OCI-LY3 (cell line): ENCODE results near the gene GPC2.
"Not testable (repeated sequence)": the region's sequence is repeated elsewhere in the genome, so short reads cannot be mapped to it uniquely, and the experiment has no call there.

Experiments
- H2AFZ ChIP-seq: fragments of 200-600, 300-600 bp; shearing (Covaris generic); 2 replicates; pipeline ENCODE4 v1.6.0; 2014; ENCODE audit warnings: antibody characterized with exemption, low read depth, low read length
- H3K27ac ChIP-seq: fragments of 200-600, 300-600 bp; sonication (generic); 2 replicates; pipeline ENCODE4 v1.5.1; 2014; ENCODE audit warnings: mild to moderate bottlenecking, low read length, moderate library complexity, mixed read lengths
- H3K27me3 ChIP-seq: fragments of 200-600, 300-600 bp; sonication (generic); 2 replicates; pipeline ENCODE4 v1.6.1; 2014; ENCODE audit warnings: low read depth, low read length, mixed read lengths
- H3K36me3 ChIP-seq: fragments of 200-600, 300-600 bp; sonication (generic); replicated peaks from 2 replicates; pipeline ENCODE3; 2014; ENCODE audit warnings: low read depth, low read length, mixed read lengths
- H3K4me1 ChIP-seq: fragments of 300-600, 200-600 bp; sonication (generic); 2 replicates; pipeline ENCODE4 v1.6.1; 2014; ENCODE audit warnings: low read length, mixed read lengths
- H3K4me2 ChIP-seq: fragments of 200-600, 300-600 bp; sonication (generic); 2 replicates; pipeline ENCODE4 v1.6.1; 2014; ENCODE audit warnings: low read length, mixed read lengths
- H3K4me3 ChIP-seq: fragments of 300-600, 200-600 bp; sonication (generic); 2 replicates; pipeline ENCODE4 v1.5.1; 2014; ENCODE audit warnings: antibody characterized with exemption, mild to moderate bottlenecking, low read length, moderate library complexity
- H3K79me2 ChIP-seq: fragments of 300-600, 200-600 bp; shearing (Covaris generic); 2 replicates; pipeline ENCODE4 v1.6.1; 2014; ENCODE audit warnings: mild to moderate bottlenecking, low read length, mixed read lengths
- H3K9ac ChIP-seq: fragments of 300-600, 200-600 bp; shearing (Covaris generic); 2 replicates; pipeline ENCODE4 v1.6.0; 2014; ENCODE audit warnings: mild to moderate bottlenecking, low read length, moderate library complexity
- H3K9me3 ChIP-seq: fragments of 200-600, 300-600 bp; shearing (Covaris generic); 2 replicates; pipeline ENCODE4 v1.6.1; 2014; ENCODE audit warnings: low read length, mixed read lengths; ENCODE audit not compliant: insufficient read depth
- H4K20me1 ChIP-seq: fragments of 200-600, 300-600 bp; sonication (generic); 2 replicates; pipeline ENCODE4 v1.6.1; 2016; ENCODE audit warnings: low read length, mixed read lengths; ENCODE audit not compliant: insufficient read depth
- CTCF ChIP-seq: fragments of 200-600, 300-600 bp; sonication (generic); IDR thresholded peaks from 2 replicates; pipeline ENCODE4 v1.5.1; 2014; ENCODE audit warnings: antibody characterized with exemption, low read length, low read depth
- EZH2phosphoT487 ChIP-seq: fragments of 200-600 bp; shearing (Covaris generic); IDR thresholded peaks from 2 replicates; pipeline ENCODE4 v1.6.1; 2018; ENCODE audit warnings: antibody characterized with exemption, mixed run types, low read depth

The GPC2 gene

GRCh38 chr7:100195222-100195621 lies 18.0 kb upstream of the GPC2 start:
- Histone ChIP-seq H3K4me1 (peaks cover 65% of the 10 kb centered on the region), H3K27ac (peak overlapping the region; percentile 30; the same call in 1 of the 2 replicates)
- TF ChIP-seq CTCF (no peak), EZH2phosphoT487 (no peak)

GRCh38 chr7:100192969-100193368 lies 15.8 kb upstream of the GPC2 start:
- no peak for TF ChIP-seq EZH2phosphoT487
- no peak for TF ChIP-seq CTCF
- Histone ChIP-seq H3K27me3 (0 out of 2 replicates have a peak, but pooled peaks cover 3% of the 10 kb centered on the region), H3K4me2 (no peak overlapping the region), H3K4me1 (peaks cover 52% of the 10 kb centered on the region), H3K9ac (no peak overlapping the region), H3K27ac (no peak overlapping the region), H3K9me3 (no peaks in the 10 kb centered on the region), H3K79me2 (no peaks in the 10 kb centered on the region), H3K36me3 (no peaks in the 10 kb centered on the region), H4K20me1 (no peaks in the 10 kb centered on the region), H3K4me3 (no peak overlapping the region), H2AFZ (no peak overlapping the region)

More at GRCh38 chr7:100195222-100195621, 18.0 kb upstream of the GPC2 start:
- no peaks in the 10 kb centered on the region for H3K9me3 ChIP-seq
- H3K9ac ChIP-seq: no peak overlapping the region; the same call in 1 of the 2 replicates
- H2AFZ ChIP-seq: peak overlapping the region; percentile 67; the same call in 1 of the 2 replicates
- H3K27me3 ChIP-seq: no peaks in the 10 kb centered on the region
- H4K20me1 ChIP-seq: no peaks in the 10 kb centered on the region
- peak overlapping the region; percentile 47; the same call in 1 of the 2 replicates for H3K4me2 ChIP-seq
- no peaks in the 10 kb centered on the region for H3K79me2 ChIP-seq
- no peaks in the 10 kb centered on the region for H3K36me3 ChIP-seq
- no peak overlapping the region for H3K4me3 ChIP-seq

- H3K79me2 ChIP-seq, H3K27me3 ChIP-seq, H3K4me2 ChIP-seq, H3K27ac ChIP-seq, H3K4me3 ChIP-seq, H4K20me1 ChIP-seq, H3K9me3 ChIP-seq, H3K9ac ChIP-seq, H3K36me3 ChIP-seq: not testable (repeated sequence)
- Histone ChIP-seq H3K4me1 (peaks cover 52% of the 10 kb centered on the region), H2AFZ (peak overlapping the region; percentile 87)
Measured at GRCh38 chr7:100192281-100192862, 15.2 kb upstream of the GPC2 start.

GRCh38 chr7:100191775-100192174 lies 14.6 kb upstream of the GPC2 start:
- Histone ChIP-seq H3K9ac (no peak overlapping the region), H3K27ac (no peak overlapping the region), H3K27me3 (0 out of 2 replicates have a peak, but pooled peaks cover 3% of the 10 kb centered on the region), H3K4me2 (peak overlapping the region; percentile 16; the same call in 1 of the 2 replicates), H3K4me3 (no peak overlapping the region), H3K4me1 (peaks cover 52% of the 10 kb centered on the region), H4K20me1 (no peaks in the 10 kb centered on the region), H3K36me3 (no peaks in the 10 kb centered on the region), H2AFZ (peak overlapping the region; percentile 87), H3K79me2 (no peaks in the 10 kb centered on the region), H3K9me3 (no peaks in the 10 kb centered on the region)
- TF ChIP-seq EZH2phosphoT487: no peak

GRCh38 chr7:100190048-100190711 lies 13.0 kb upstream of the GPC2 start:
- Histone ChIP-seq H3K4me2 (peak overlapping the region; percentile 47), H3K4me3 (no peak overlapping the region), H2AFZ (no peak overlapping the region), H3K9me3 (no peaks in the 10 kb centered on the region), H3K27me3 (0 out of 2 replicates have a peak, but pooled peaks cover 3% of the 10 kb centered on the region), H3K79me2 (no peaks in the 10 kb centered on the region), H3K4me1 (peaks cover 39% of the 10 kb centered on the region), H3K36me3 (no peaks in the 10 kb centered on the region), H4K20me1 (no peaks in the 10 kb centered on the region), H3K9ac (no peak overlapping the region), H3K27ac (no peak overlapping the region)
- TF ChIP-seq EZH2phosphoT487: no peak
- TF ChIP-seq CTCF: peak; percentile 67
